Measurements from ENCODE around the gene DLG2. TPM values are rescaled to one million over a fixed set of nuclear protein-coding genes. Genes with fewer than 3 reads are reported as not detected.

Gene DLG2
- total RNA-seq, 4 donors from 2014 or later, result 37.9 to 71.5 (median 44.9) TPM

DNA sequence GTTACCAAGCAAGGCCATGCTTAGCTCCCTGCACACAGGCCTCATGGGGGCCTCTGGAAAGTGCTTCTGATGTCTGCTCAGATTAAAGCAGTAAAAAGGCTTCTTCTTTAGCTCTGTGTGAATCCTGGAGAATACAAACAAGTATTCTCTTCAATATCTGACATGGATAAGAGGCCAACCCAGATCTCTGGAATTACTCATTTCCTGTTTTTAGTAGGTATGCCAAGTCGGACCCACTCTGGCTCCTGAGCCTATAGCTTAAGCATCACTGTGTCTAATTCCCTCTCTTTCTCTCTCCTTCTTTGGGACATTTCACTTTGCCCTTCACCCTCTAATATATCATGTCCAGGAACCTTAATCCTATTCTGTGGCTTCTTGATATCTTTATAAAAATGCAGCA is 1811.4 kb downstream of the DLG2 start:
- H3K27me3 ChIP-seq, result no peaks in the 10 kb centered on the region
- no peak overlapping the region for H3K4me3 ChIP-seq
- H3K27ac ChIP-seq, result no peak overlapping the region
- TF ChIP-seq POLR2AphosphoS5 (IDR thresholded peaks at IDR 0.05) (no peak), EP300 (IDR thresholded peaks at IDR 0.05) (no peak)
- no peaks in the 10 kb centered on the region for H3K36me3 ChIP-seq
- WGBS, result 42% methylated on average over 1 of the region's 1 CpG
- H3K9me3 ChIP-seq, result no peaks in the 10 kb centered on the region
- H3K4me1 ChIP-seq, result no peaks in the 10 kb centered on the region
- DNase-seq (ENCODE audit: low spot score in 2 of 2), result no peak

DNA sequence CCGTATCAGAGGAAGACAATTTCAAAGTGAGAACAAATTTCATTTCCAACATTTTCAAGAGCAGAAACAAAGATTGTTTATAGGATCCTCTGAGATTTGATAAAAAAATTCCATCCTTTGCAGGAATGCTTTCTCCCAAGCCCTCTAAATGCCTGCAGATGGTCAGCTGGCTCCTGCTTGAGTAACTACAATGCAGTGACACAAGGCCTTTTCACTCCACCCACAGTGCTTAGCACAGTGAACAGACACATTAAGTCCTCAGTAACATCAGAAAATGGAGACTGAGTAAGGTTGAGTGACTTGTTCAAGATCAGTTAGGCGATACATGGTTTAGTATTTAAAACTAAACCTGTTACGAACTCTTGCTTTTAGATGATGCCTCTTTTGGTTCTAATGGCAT is 1813.8 kb downstream of the DLG2 start:
- Histone ChIP-seq H3K27me3 (no peaks in the 10 kb centered on the region), H3K36me3 (no peaks in the 10 kb centered on the region), H3K27ac (no peak overlapping the region), H3K4me3 (no peak overlapping the region), H3K4me1 (no peaks in the 10 kb centered on the region), H3K9me3 (no peaks in the 10 kb centered on the region)
- WGBS, result 89% methylated on average over 3 of the region's 3 CpGs
- no peak for TF ChIP-seq POLR2A (IDR thresholded peaks at IDR 0.05)
- DNase-seq (ENCODE audit: low spot score in 2 of 2), result no peak

DNA sequence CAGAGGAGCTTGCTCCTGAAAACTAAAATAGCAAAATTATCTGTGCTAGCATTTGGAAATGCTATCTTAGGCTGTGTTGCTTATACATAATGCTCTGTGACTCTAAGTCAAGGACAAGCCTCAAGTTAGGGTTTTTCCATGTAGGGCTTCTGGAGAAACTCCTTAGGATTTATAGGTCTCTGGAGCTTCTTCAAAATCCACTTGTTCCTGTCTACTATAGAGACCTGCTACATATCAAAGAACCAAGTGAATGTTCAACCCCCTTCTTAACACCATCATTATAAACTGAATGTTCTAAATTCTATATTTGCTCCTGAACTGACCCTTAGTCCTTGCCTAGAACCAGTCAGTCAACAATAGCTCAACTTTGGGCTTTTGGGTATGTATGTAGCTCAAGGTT is 1817.9 kb downstream of the DLG2 start:
- no peaks in the 10 kb centered on the region for H3K27me3 ChIP-seq
- no peak for DNase-seq (ENCODE audit: low spot score in 2 of 2)
- no peak overlapping the region for H3K27ac ChIP-seq
- H3K36me3 ChIP-seq, result no peaks in the 10 kb centered on the region
- no peak overlapping the region for H3K4me3 ChIP-seq
- no peaks in the 10 kb centered on the region for H3K4me1 ChIP-seq
- H3K9me3 ChIP-seq, result no peaks in the 10 kb centered on the region
- no peak for TF ChIP-seq EP300 (IDR thresholded peaks at IDR 0.05)
- TF ChIP-seq, protein P1, sequence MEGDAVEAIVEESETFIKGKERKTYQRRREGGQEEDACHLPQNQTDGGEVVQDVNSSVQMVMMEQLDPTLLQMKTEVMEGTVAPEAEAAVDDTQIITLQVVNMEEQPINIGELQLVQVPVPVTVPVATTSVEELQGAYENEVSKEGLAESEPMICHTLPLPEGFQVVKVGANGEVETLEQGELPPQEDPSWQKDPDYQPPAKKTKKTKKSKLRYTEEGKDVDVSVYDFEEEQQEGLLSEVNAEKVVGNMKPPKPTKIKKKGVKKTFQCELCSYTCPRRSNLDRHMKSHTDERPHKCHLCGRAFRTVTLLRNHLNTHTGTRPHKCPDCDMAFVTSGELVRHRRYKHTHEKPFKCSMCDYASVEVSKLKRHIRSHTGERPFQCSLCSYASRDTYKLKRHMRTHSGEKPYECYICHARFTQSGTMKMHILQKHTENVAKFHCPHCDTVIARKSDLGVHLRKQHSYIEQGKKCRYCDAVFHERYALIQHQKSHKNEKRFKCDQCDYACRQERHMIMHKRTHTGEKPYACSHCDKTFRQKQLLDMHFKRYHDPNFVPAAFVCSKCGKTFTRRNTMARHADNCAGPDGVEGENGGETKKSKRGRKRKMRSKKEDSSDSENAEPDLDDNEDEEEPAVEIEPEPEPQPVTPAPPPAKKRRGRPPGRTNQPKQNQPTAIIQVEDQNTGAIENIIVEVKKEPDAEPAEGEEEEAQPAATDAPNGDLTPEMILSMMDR (IDR thresholded peaks at IDR 0.05), result no peak
- no peak for TF ChIP-seq POLR2AphosphoS5 (IDR thresholded peaks at IDR 0.05)
- no peak for TF ChIP-seq POLR2A (IDR thresholded peaks at IDR 0.05)

DNA sequence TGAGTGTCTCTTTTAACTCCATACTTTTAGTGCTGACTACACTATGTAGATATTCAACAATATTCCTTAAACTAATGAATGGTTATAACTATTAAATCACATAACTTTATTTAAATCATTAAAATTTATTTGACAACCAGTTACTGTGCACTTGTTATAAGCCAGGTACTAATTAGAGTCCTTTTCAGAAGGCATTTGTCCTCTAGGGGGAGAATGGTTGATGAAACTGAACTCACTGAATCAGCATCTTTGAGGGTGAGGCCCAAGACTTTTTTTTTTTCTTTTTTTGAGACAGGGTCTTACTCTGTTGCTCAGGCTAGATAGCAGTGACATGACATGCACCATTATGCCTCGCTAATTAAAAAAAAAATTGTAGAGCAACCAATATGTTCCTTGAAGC is 1825.3 kb downstream of the DLG2 start:
- TF ChIP-seq EP300 (IDR thresholded peaks at IDR 0.05), result no peak
- no peak for TF ChIP-seq POLR2A (IDR thresholded peaks at IDR 0.05)
- TF ChIP-seq, protein P1 (IDR thresholded peaks at IDR 0.05), result no peak
- WGBS, result 90% methylated on average over 1 of the region's 1 CpG
- H3K27ac ChIP-seq, result no peak overlapping the region
- H3K4me3 ChIP-seq, result no peak overlapping the region
- H3K27me3 ChIP-seq, result no peaks in the 10 kb centered on the region
- H3K4me1 ChIP-seq, result no peaks in the 10 kb centered on the region
- H3K36me3 ChIP-seq, result no peaks in the 10 kb centered on the region
- H3K9me3 ChIP-seq, result no peaks in the 10 kb centered on the region
- no peak for DNase-seq (ENCODE audit: low spot score in 2 of 2)

DNA sequence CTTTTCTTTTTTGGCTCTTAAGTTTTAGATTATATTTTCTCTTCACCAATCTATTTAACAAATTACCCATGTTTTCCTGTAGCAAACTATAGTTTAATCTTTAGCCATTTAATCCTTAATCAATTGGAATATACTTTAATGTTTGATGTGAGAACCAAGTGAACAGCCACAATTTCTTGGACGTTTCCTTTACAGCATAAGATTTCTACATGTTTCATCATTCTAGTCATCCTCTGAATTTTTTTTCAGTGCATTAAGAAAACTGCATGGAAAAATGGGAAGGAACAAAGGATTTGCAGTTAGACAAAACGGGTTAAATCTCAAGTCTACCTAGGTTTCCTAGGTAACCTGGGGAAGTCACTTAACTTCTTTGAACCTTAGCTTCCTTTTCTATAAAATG is 1833.8 kb downstream of the DLG2 start:
- WGBS, result 74% methylated on average over 2 of the region's 2 CpGs
- no peak overlapping the region for H3K27ac ChIP-seq
- TF ChIP-seq POLR2AphosphoS5 (IDR thresholded peaks at IDR 0.05), result no peak
- no peak for TF ChIP-seq POLR2A (IDR thresholded peaks at IDR 0.05)
- TF ChIP-seq, protein P1 (IDR thresholded peaks at IDR 0.05), result no peak
- no peak for TF ChIP-seq EP300 (IDR thresholded peaks at IDR 0.05)
- no peaks in the 10 kb centered on the region for H3K4me1 ChIP-seq
- no peak for DNase-seq (ENCODE audit: low spot score in 2 of 2)
- no peaks in the 10 kb centered on the region for H3K36me3 ChIP-seq
- H3K4me3 ChIP-seq, result no peak overlapping the region
- no peaks in the 10 kb centered on the region for H3K9me3 ChIP-seq
- H3K27me3 ChIP-seq, result no peaks in the 10 kb centered on the region

DNA sequence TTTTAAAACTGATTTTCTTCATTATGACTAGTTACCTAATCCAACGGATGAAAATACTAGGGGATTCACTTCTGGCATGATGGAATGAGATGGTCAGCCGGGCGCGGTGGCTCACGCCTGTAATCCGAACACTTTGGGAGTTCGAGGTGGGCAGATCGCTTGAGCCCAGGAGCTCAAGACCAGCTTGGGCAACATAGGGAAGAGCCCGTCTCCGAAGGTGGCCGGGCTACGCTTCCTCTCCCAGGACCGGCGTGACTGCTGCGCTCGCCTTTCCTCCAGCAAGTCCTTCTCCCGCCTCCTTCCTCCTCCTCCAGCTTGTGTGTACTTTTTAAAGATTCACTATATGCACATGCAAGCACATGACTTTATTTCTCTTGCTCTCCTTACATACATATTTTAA is 1835.6 kb downstream of the DLG2 start:
- TF ChIP-seq, protein P1 (IDR thresholded peaks at IDR 0.05), result no peak
- TF ChIP-seq POLR2A (IDR thresholded peaks at IDR 0.05) (no peak), EP300 (IDR thresholded peaks at IDR 0.05) (no peak), POLR2AphosphoS5 (IDR thresholded peaks at IDR 0.05) (no peak)
- Histone ChIP-seq H3K9me3 (no peaks in the 10 kb centered on the region), H3K4me1 (no peaks in the 10 kb centered on the region), H3K4me3 (no peak overlapping the region), H3K27me3 (no peaks in the 10 kb centered on the region), H3K27ac (no peak overlapping the region), H3K36me3 (no peaks in the 10 kb centered on the region)
- WGBS, result 89% methylated on average over 17 of the region's 17 CpGs
- no peak for DNase-seq (ENCODE audit: low spot score in 2 of 2)

Measured in suprapubic skin (tissue), 4 donors.